Epithelial cell of proximal tubule (primary cell): Measurements from ENCODE around the gene LARGE1. TPM values are rescaled to one million over a fixed set of nuclear protein-coding genes. Genes with fewer than 3 reads are reported as not detected.
"Not testable (repeated sequence)": the region's sequence is repeated elsewhere in the genome, so short reads cannot be mapped to it uniquely, and the experiment has no call there.

Source experiments
- DNase-seq: peaks from one replicate; pipeline ENCODE4 v3.0.0-alpha.2; 2011; ENCODE audit warnings: low read depth
- H3K4me3 ChIP-seq: 2 replicates; pipeline ENCODE4 v1.5.1; 2011; ENCODE audit warnings: low read depth, mild to moderate bottlenecking, low read length
- CTCF ChIP-seq: conservative IDR thresholded peaks from 2 replicates; pipeline ENCODE4 v1.5.1; 2012; ENCODE audit warnings: low read depth, mild to moderate bottlenecking, low read length
- total RNA-seq: library from RNA; depleted of rRNA; stranded (reverse); fragments of >200 nt; gene quantifications from 2 replicates; pipeline ENCODE4 v1.2.3, GENCODE V29; 2015

LARGE1 gene
- total RNA-seq, 1 donor from 2014 or later = 18.3 TPM

DNA sequence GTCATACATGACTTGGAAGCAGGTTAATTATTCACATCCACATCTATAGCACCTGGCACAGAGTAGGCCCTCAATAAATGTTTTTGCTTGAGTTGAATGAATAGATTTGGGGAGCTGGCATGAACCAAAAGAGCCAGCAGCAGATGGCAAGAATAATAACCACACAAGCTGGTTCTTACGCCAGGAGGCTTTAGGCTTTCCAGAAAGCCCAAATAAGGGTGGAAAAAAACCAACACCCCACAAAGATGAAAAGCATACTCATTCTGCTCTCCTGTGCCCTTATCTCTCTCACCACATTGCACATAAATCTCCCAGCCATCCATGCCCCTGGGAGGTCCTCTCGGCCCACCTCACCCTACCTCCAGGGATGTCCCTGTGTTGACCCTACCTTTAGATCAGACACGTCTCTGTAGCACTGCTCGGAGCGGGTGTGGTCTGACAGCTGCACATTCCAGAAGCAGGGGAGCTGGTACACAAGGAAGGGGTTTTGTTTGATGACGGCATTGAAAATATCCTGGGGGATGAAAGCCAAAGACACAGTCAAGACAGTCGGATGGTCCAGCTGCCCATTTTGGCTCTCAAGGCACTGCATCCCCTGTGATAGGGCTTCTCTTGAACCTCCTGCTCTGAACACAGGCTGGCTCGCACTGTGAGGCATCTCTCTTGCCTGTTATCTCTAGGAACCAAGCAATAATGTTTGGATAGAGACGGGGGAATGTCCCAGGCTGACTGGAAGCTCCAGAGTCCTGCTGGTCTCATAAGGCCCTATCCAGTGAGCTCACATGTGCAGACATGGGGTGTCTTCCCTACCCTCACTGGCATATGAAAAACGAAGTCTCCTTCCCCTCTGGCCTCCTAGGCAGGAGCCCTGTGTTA is 538.5 kb downstream of the LARGE1 start:
- no peak for TF ChIP-seq CTCF
- no peak for DNase-seq
- no peak overlapping the region for H3K4me3 ChIP-seq

- peak; percentile 95 for DNase-seq
- H3K4me3 ChIP-seq = no peak overlapping the region
- TF ChIP-seq CTCF = no peak
These were observed 539.3 kb downstream of the LARGE1 start for GRCh38 chr22:33380789-33381530.

GRCh38 chr22:33379836-33380235 is 540.4 kb downstream of the LARGE1 start:
- TF ChIP-seq CTCF = no peak
- no peak overlapping the region for H3K4me3 ChIP-seq
- no peak for DNase-seq

- TF ChIP-seq CTCF = no peak
- H3K4me3 ChIP-seq = no peak overlapping the region
- DNase-seq = no peak
These were observed 547.4 kb downstream of the LARGE1 start for GRCh38 chr22:33372875-33373274.

DNA sequence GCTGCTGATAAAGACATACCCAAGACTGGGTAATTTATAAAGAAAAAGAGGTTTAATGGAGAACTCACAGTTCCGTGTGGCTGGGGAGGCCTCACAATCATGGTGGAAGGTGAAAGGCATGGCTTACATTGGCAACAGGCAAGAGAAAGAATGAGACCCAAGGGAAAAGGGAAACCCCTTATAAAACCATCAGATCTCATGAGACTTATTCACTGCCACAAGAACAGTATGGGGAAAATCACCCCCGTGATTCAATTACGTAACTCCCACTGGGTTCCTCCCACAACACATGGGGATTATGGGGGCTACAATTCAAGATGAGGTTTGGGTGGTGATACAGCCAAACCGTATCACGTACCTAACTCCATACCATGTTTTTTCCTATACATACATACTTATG is 557.0 kb downstream of the LARGE1 start:
- not testable (repeated sequence) for DNase-seq, H3K4me3 ChIP-seq

GRCh38 chr22:33362702-33363101 is 557.6 kb downstream of the LARGE1 start:
- TF ChIP-seq CTCF = no peak
- no peak for DNase-seq
- no peak overlapping the region for H3K4me3 ChIP-seq

- no peak for DNase-seq
- H3K4me3 ChIP-seq = no peak overlapping the region
- TF ChIP-seq CTCF = no peak
These were observed 558.7 kb downstream of the LARGE1 start for GRCh38 chr22:33361581-33361980.
